ENCODE measurements around the gene SIX1. TPM values are rescaled to one million over a fixed set of nuclear protein-coding genes. Genes with fewer than 3 reads are reported as not detected.
A peak's percentile ranks its signal among the peaks of the same experiment; 100 is the strongest.

Gene SIX1
- total and polyA plus RNA-seq, 2 of the 4 experiments (the other 2 are of a cell fraction), result 7.7 to 15.0 TPM

GRCh38 chr14:60641742-60642269, 7.5 kb downstream of the SIX1 start:
- no TSS peak for BruUV-seq (replicated peaks)
- Histone ChIP-seq H4K20me1 (ENCODE audit: insufficient read depth, low read length) (peaks cover 18% of the 10 kb centered on the region), H3K9ac (ENCODE audit: low read depth, low read length) (no peak overlapping the region), H3K4ac (ENCODE audit: low read depth, low read length) (no peak overlapping the region), H2BK5ac (ENCODE audit: low read depth, low read length, poor library complexity, severe bottlenecking) (no peak overlapping the region), H3K79me1 (ENCODE audit: low read depth in 1 of 2, low read length in 2 of 2) (peaks cover 24 to 70% of the 10 kb centered on the region in 2 experiments), H2BK20ac (ENCODE audit: low read depth, low read length) (no peak overlapping the region; the same call in 1 of the 2 replicates), H4K5ac (ENCODE audit: low read depth, low read length) (no peak overlapping the region; the same call in 1 of the 2 replicates), H3K14ac (replicated peaks; ENCODE audit: low read depth, low read length) (no peak overlapping the region), H3K9me1 (ENCODE audit: insufficient read depth, low read length) (peaks cover 7% of the 10 kb centered on the region; the same call in 1 of the 2 replicates), H3K18ac (ENCODE audit: low read depth, low read length) (no peak overlapping the region), H2BK120ac (ENCODE audit: low read depth, low read length) (no peak overlapping the region), H3K9me3 (ENCODE audit: control insufficient read depth, insufficient read depth, low read length) (no peaks in the 10 kb centered on the region), H2BK15ac (ENCODE audit: low read depth, low read length) (no peak overlapping the region), H2AK5ac (ENCODE audit: low read depth, low read length) (peak overlapping the region; percentile 73; the same call in 1 of the 2 replicates), H3K56ac (ENCODE audit: extremely low read depth, insufficient read depth, low read length) (no peak overlapping the region), H3K27me3 (ENCODE audit: control insufficient read depth, insufficient read depth, low read length) (no peaks in the 10 kb centered on the region), H2AK9ac (replicated peaks; ENCODE audit: low read depth, low read length, poor library complexity) (peak overlapping the region; percentile 8), H3K4me3 (ENCODE audit: insufficient read depth, low read depth, low read length) (no peak overlapping the region), H3K27ac (ENCODE audit: insufficient read depth, low read length) (no peak overlapping the region), H3K4me2 (ENCODE audit: low read depth, low read length) (no peak overlapping the region), H2AFZ (replicated peaks; ENCODE audit: low read length, poor library complexity) (no peak overlapping the region), H3K36me3 (ENCODE audit: control insufficient read depth, insufficient read depth, low read length) (peaks cover 40% of the 10 kb centered on the region), H3K23ac (ENCODE audit: low read depth, low read length) (no peak overlapping the region), H4K91ac (ENCODE audit: insufficient read depth, low read depth, low read length) (peak overlapping the region; percentile 23; the same call in 1 of the 2 replicates), H3K4me1 (ENCODE audit: control insufficient read depth, insufficient read depth, low read length) (peaks cover 21% of the 10 kb centered on the region), H4K8ac (ENCODE audit: low read depth in 2 of 2, low read length in 2 of 2) (peak overlapping the region in 1 of 2 experiments; percentile 20; a peak in 2 of 4 replicates)
- in situ Hi-C loops (cut with MboI; ENCODE audit: low sequenced_read_pairs), result loop anchor here (25.0 kb wide), 2 partner anchors 345 to 920 kb away; partner anchors contain the start of genes SLC38A6 and TRMT5
- 73% methylated on average over 6 of the region's 25 CpGs; no CpG with 5 or more reads in 1 of the 2 experiments for WGBS, 2 experiments (ENCODE audit: extremely low coverage in 2 of 2, insufficient read length in 1 of 2)
- TF ChIP-seq ELK1 (IDR thresholded peaks at IDR 0.05; ENCODE audit: borderline replicate concordance, low read depth, low read length) (no peak), RCOR1 (IDR thresholded peaks at IDR 0.05; ENCODE audit: insufficient replicate concordance, low read length) (no peak), POLR2A (IDR thresholded peaks at IDR 0.05; ENCODE audit: low read depth, low read length) (no peak), NFE2L2 (IDR thresholded peaks at IDR 0.05; ENCODE audit: low read depth, low read length) (no peak), MAZ (IDR thresholded peaks at IDR 0.05; ENCODE audit: borderline replicate concordance, low read depth, low read length) (no peak), RAD21 (IDR thresholded peaks at IDR 0.05; ENCODE audit: low read length) (no peak), RFX5 (IDR thresholded peaks at IDR 0.05; ENCODE audit: low read depth, low read length) (no peak), CEBPB (IDR thresholded peaks at IDR 0.05; ENCODE audit: low read depth, low read length) (no peak), MXI1 (IDR thresholded peaks at IDR 0.05; ENCODE audit: borderline replicate concordance, low read depth, low read length) (no peak)
- ChIA-PET POLR2A (ENCODE audit: unreplicated experiment) (no interaction called here), CTCF (no interaction called here)
- dilution Hi-C loops (cut with HindIII; ENCODE audit: low sequenced_read_pairs, unreplicated experiment), result loop anchor here (25.0 kb wide), 1 partner anchor 395 kb away; no protein-coding TSS in a partner anchor
- ATAC-seq (ENCODE audit: low read depth), result no peak
- DNase-seq, result no peak
- intact Hi-C loops (cut with micrococcal nuclease), result no loop called here
